Calu3 (cell line): Measurements from ENCODE around the gene IFT81. TPM values are rescaled to one million over a fixed set of nuclear protein-coding genes. Genes with fewer than 3 reads are reported as not detected.

Experiments
- BruUV-seq: library from RNA; stranded (reverse); fragments of 400-500 nt; replicated peaks from 2 replicates; lab custom pipeline; 2021; lab: Mats Ljungman, UMichigan
- CTCF ChIA-PET: fragments of 300-600 bp; sonication (Branson Sonifier 250); formaldehyde crosslinking; loops from one replicate; lab custom pipeline; 2022; ENCODE audit warnings: antibody characterized with exemption; lab: Charles Lee
- DNase-seq: peaks from one replicate; pipeline ENCODE4 v3.0.0; 2022
- H3K27ac Mint-ChIP-seq: one replicate; pipeline ENCODE4 v1.8.0; 2022; ENCODE audit warnings: mixed read lengths; ENCODE audit not compliant: unreplicated experiment
- H3K27me3 Mint-ChIP-seq: one replicate; pipeline ENCODE4 v1.8.0; 2022; ENCODE audit warnings: mixed read lengths; ENCODE audit not compliant: unreplicated experiment
- H3K36me3 Mint-ChIP-seq: one replicate; pipeline ENCODE4 v1.8.0; 2022; ENCODE audit warnings: mild to moderate bottlenecking, moderate library complexity, mixed read lengths; ENCODE audit not compliant: insufficient read depth, unreplicated experiment
- H3K4me1 Mint-ChIP-seq: one replicate; pipeline ENCODE4 v1.8.0; 2022; ENCODE audit warnings: mild to moderate bottlenecking, low read depth, mixed read lengths; ENCODE audit not compliant: unreplicated experiment
- H3K4me3 Mint-ChIP-seq: one replicate; pipeline ENCODE4 v1.8.0; 2022; ENCODE audit warnings: mild to moderate bottlenecking, low read depth, moderate library complexity, mixed read lengths; ENCODE audit not compliant: unreplicated experiment
- H3K9me3 Mint-ChIP-seq: one replicate; pipeline ENCODE4 v1.8.0; 2022; ENCODE audit warnings: low read depth, mixed read lengths; ENCODE audit not compliant: unreplicated experiment
- intact Hi-C: fragments of 100-400 bp; cut with micrococcal nuclease; formaldehyde crosslinking; loops from one replicate; pipeline ENCODE4 v1.10.0; 2022; ENCODE audit not compliant: unreplicated experiment
- total RNA-seq: library from RNA; stranded (reverse); gene quantifications from 2 replicates; pipeline ENCODE4 v1.2.3, GENCODE V29; 2022
- TF ChIP-seq, protein P1 (sequence below): fragments of 200-600 bp; IDR thresholded peaks from one replicate; pipeline ENCODE4 v1.8.0; 2022; ENCODE audit warnings: antibody characterized with exemption; ENCODE audit not compliant: unreplicated experiment

Gene IFT81
- total RNA-seq, 1 experiment from 2014 or later: 16.4 TPM

DNA sequence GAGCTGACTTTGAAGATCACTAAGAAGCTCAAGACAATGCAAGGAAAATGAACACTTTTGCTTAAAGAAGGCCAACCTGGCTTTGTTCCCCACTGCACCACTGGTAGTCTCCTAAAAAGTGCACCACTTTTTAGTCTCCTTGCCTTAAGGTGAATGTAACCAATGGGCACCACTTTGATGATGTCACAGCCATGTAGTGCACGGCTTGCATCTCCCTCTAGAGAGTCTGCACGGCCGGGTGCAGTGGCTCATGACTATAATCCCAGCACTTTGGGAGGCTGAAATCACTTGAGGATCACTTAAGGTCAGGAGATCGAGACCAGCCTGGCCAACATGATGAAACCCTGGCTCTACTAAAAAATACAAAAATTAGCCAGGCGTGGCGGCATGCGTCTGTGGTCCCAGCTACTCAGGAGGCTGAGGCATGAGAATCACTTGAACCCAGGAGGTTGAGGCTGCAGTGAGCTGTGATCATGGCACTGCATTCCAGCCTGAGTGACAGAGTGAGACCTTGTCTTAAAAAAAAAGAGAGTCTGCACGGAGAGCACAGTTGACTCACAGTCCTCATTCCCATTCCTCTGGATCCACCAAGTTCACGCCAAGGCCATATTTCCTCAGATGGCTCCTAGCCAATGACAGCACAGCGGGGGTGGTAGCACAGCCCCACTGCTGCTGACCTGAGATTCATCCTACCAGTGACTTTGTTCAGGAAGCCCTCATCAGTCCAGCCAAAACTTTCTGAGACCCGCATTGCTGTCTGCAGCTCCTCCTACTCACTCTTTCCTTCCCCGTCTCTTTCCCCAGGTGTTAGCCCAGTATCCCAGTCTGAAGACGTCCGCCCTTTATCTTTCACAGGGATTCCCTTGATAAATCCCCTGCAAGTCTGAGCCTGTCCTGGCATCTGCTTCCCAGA lies 16.5 kb upstream of the IFT81 start:
- peak; percentile 40 for DNase-seq
- Mint-ChIP-seq H3K4me3 (peak overlapping the region; percentile 5), H3K27me3 (no peaks in the 10 kb centered on the region), H3K9me3 (no peaks in the 10 kb centered on the region), H3K27ac (peak overlapping the region; percentile 94), H3K36me3 (peaks cover 16% of the 10 kb centered on the region), H3K4me1 (peaks cover 25% of the 10 kb centered on the region)
- CTCF ChIA-PET: interaction anchor here (0.6 kb wide), 2 partner anchors 11 to 162 kb away, joined by 3 to 6 read pairs; no protein-coding TSS in a partner anchor
- intact Hi-C loops: loop anchor here (5.0 kb wide), 1 partner anchor 230 kb away; no protein-coding TSS in a partner anchor
- TF ChIP-seq, protein P1, sequence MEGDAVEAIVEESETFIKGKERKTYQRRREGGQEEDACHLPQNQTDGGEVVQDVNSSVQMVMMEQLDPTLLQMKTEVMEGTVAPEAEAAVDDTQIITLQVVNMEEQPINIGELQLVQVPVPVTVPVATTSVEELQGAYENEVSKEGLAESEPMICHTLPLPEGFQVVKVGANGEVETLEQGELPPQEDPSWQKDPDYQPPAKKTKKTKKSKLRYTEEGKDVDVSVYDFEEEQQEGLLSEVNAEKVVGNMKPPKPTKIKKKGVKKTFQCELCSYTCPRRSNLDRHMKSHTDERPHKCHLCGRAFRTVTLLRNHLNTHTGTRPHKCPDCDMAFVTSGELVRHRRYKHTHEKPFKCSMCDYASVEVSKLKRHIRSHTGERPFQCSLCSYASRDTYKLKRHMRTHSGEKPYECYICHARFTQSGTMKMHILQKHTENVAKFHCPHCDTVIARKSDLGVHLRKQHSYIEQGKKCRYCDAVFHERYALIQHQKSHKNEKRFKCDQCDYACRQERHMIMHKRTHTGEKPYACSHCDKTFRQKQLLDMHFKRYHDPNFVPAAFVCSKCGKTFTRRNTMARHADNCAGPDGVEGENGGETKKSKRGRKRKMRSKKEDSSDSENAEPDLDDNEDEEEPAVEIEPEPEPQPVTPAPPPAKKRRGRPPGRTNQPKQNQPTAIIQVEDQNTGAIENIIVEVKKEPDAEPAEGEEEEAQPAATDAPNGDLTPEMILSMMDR: no peak
- no TSS peak for BruUV-seq

DNA sequence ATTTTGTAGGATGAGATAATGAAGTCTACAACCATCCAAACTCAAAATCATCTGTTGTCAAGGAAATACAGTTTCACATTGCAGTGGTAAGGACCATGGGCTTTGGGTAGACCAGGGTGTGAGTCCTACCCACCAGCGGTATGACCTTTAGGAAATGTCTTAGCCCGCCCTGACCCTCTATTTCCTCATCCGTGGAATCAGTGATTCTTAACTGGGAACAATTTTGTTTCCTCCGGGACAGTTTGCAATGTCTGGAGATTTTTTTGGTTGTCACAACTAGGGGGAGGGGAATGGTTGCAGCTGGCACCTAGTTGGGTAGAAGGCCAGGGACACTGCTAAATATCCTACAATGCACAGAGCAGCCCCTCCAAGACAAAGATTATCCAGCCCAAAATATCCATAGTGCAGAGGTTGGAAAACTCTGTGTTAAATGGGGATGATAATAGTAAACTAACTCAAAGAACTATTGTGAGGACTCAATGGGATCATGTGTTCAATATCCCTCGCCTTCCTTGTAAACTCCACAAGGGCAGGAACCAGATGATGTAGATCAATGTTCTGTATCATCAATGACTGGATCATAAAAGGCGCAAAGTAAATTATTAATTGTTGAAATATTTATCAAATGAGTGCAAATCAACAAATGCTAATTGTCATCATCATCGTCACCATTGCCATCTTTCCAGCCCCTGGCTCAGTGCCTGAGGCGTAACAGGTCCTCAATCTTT lies 15.7 kb upstream of the IFT81 start:
- CTCF ChIA-PET: interaction anchor here (0.6 to 1.0 kb wide), 3 partner anchors 9 to 323 kb away, joined by 3 to 6 read pairs (median 6); no protein-coding TSS in a partner anchor
- Mint-ChIP-seq H3K9me3 (no peaks in the 10 kb centered on the region), H3K27me3 (no peaks in the 10 kb centered on the region), H3K27ac (peak overlapping the region; percentile 94), H3K4me3 (peak overlapping the region; percentile 65), H3K4me1 (peaks cover 25% of the 10 kb centered on the region), H3K36me3 (peaks cover 16% of the 10 kb centered on the region)
- intact Hi-C loops: loop anchor here (5.0 kb wide), 1 partner anchor 229 kb away; no protein-coding TSS in a partner anchor
- peak; percentile 75 for DNase-seq
- TF ChIP-seq, protein P1: no peak
- no TSS peak for BruUV-seq

DNA sequence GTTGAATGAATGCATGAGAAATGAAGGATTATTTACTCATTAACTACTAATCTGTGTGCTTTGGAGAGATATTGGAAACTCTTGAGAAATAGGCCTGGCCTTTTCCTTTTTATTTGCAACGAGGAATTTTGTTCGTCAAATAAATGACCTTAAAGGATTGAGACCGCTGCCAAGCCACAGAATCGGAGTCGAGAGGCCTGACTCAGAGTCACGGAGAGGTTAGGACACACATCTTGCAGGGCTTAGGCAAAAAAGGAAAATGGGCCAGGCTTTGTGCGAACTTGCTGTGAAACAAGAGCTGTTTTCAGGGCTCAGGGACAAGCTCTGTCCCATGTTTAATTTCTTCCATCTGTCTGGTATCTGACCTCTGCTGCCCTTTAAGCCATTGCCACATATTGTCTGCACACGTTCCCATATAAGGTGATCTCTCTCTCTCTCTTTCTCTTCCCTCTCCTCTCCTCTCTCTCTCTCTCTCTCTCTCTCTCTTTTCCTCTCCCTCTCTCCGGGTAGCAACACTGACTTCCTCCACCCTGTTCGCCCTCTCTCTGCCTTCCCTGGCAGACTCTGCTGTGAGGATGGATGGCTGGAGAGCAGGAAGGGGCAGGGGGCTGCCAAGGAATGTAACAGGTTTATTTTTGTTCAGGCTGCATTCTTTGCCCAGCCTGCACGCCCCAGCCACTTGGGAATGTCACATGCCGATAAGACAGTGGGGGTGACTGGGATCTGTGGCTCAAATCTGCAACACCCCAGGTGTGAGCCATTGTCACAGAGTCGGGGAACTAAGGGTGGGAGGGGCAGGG lies 14.9 kb upstream of the IFT81 start:
- peaks cover 25% of the 10 kb centered on the region for H3K4me1 Mint-ChIP-seq
- peaks cover 16% of the 10 kb centered on the region for H3K36me3 Mint-ChIP-seq
- H3K4me3 Mint-ChIP-seq: peak overlapping the region; percentile 65
- TF ChIP-seq, protein P1: no peak
- intact Hi-C loops: loop anchor here (5.0 kb wide), 1 partner anchor 228 kb away; no protein-coding TSS in a partner anchor
- CTCF ChIA-PET: interaction anchor here (0.7 to 1.0 kb wide), 3 partner anchors 10 to 322 kb away, joined by 3 to 6 read pairs (median 3); no protein-coding TSS in a partner anchor
- BruUV-seq: no TSS peak
- peak; percentile 80 for DNase-seq
- H3K27ac Mint-ChIP-seq: peak overlapping the region; percentile 94
- H3K27me3 Mint-ChIP-seq: no peaks in the 10 kb centered on the region
- no peaks in the 10 kb centered on the region for H3K9me3 Mint-ChIP-seq
